ENCODE results near the gene CPZ. TPM values are rescaled to one million over a fixed set of nuclear protein-coding genes. Genes with fewer than 3 reads are reported as not detected.
A peak's percentile ranks its signal among the peaks of the same experiment; 100 is the strongest.

The CPZ gene
- total RNA-seq, 3 donors from 2014 or later: 0.63 to 2.6 (median 0.81) TPM

GRCh38 chr4:8647626-8648025 lies 55.1 kb downstream of the CPZ start:
- ATAC-seq (no peak), DNase-seq (peak in 1 of 3 donors; percentile 14)
- H3K4me3 ChIP-seq: no peak overlapping the region
- H3K4me1 ChIP-seq (ENCODE audit: low read depth): no peaks in the 10 kb centered on the region
- no peaks in the 10 kb centered on the region for H3K36me3 ChIP-seq (ENCODE audit: low read depth)
- no peak for TF ChIP-seq CTCF (IDR thresholded peaks at IDR 0.05)
- intact Hi-C loops (cut with DNase I, micrococcal nuclease): no loop called here
- H3K9me3 ChIP-seq: no peaks in the 10 kb centered on the region

GRCh38 chr4:8648296-8648695 lies 55.7 kb downstream of the CPZ start:
- ATAC-seq: no peak
- Histone ChIP-seq H3K36me3 (ENCODE audit: low read depth) (no peaks in the 10 kb centered on the region), H3K9me3 (no peaks in the 10 kb centered on the region), H3K4me3 (no peak overlapping the region), H3K4me1 (ENCODE audit: low read depth) (no peaks in the 10 kb centered on the region)
- no peak for TF ChIP-seq CTCF (IDR thresholded peaks at IDR 0.05)
- intact Hi-C loops (cut with DNase I, micrococcal nuclease): no loop called here
- no peak for DNase-seq

- Histone ChIP-seq H3K9me3 (no peaks in the 10 kb centered on the region), H3K4me3 (no peak overlapping the region), H3K36me3 (ENCODE audit: low read depth) (no peaks in the 10 kb centered on the region), H3K4me1 (ENCODE audit: low read depth) (no peaks in the 10 kb centered on the region)
- DNase-seq (no peak), ATAC-seq (no peak)
- intact Hi-C loops (cut with DNase I, micrococcal nuclease): no loop called here
- TF ChIP-seq CTCF (IDR thresholded peaks at IDR 0.05): no peak
Observed at GRCh38 chr4:8648816-8649630, 56.5 kb downstream of the CPZ start.

- Histone ChIP-seq H3K36me3 (ENCODE audit: low read depth) (no peaks in the 10 kb centered on the region), H3K4me1 (ENCODE audit: low read depth) (no peaks in the 10 kb centered on the region), H3K4me3 (no peak overlapping the region), H3K9me3 (no peaks in the 10 kb centered on the region)
- no peak for TF ChIP-seq CTCF (IDR thresholded peaks at IDR 0.05)
- intact Hi-C loops (cut with DNase I, micrococcal nuclease): no loop called here
- no peak for DNase-seq
- no peak for ATAC-seq
Observed at GRCh38 chr4:8649631-8650361, 57.2 kb downstream of the CPZ start.

- H3K9me3 ChIP-seq: no peaks in the 10 kb centered on the region
- H3K4me3 ChIP-seq: no peak overlapping the region
- DNase-seq (no peak), ATAC-seq (no peak)
- TF ChIP-seq CTCF (IDR thresholded peaks at IDR 0.05): no peak
- H3K4me1 ChIP-seq (ENCODE audit: low read depth): no peaks in the 10 kb centered on the region
- H3K36me3 ChIP-seq (ENCODE audit: low read depth): no peaks in the 10 kb centered on the region
- intact Hi-C loops (cut with DNase I, micrococcal nuclease): no loop called here
Observed at GRCh38 chr4:8651661-8652180, 59.2 kb downstream of the CPZ start.
